Body of pancreas (tissue), 4 donors: ENCODE measurements around the gene GNG3. TPM values are rescaled to one million over a fixed set of nuclear protein-coding genes. Genes with fewer than 3 reads are reported as not detected.
"Not testable (repeated sequence)": the region's sequence is repeated elsewhere in the genome, so short reads cannot be mapped to it uniquely, and the experiment has no call there.

ENCODE experiments used
- ATAC-seq: fragments of 150-250 bp; one replicate; pipeline ENCODE4 v1.9.1; 2016
- DNase-seq, 4 donors: peaks; one replicate each; pipeline ENCODE4 v3.0.0-alpha.2; 2019
- H3K27ac ChIP-seq, 4 donors: fragments of 200-600 bp; sonication (generic); 1 replicate in 3 of 4; 2 replicates in 1 of 4; pipeline versions ENCODE4 v1.5.1 to v1.6.1; 2016 to 2019; ENCODE audit warnings: mild to moderate bottlenecking in 1 of 4, mixed read lengths in 1 of 4, moderate library complexity in 1 of 4
- H3K27me3 ChIP-seq, 2 donors: fragments of 200-600 bp; sonication (generic); one replicate each; pipeline ENCODE4 v1.6.0; 2016; ENCODE audit warnings: mild to moderate bottlenecking in 1 of 2
- H3K36me3 ChIP-seq, 2 donors: fragments of 200-600 bp; sonication (generic); replicated peaks in 1 of 2; 2 replicates each; pipeline ENCODE4 v1.5.1; 2016; ENCODE audit warnings: low read depth in 2 of 2; ENCODE audit not compliant: insufficient read depth in 1 of 2
- H3K4me1 ChIP-seq: fragments of 200-600 bp; sonication (generic); one replicate; pipeline ENCODE4 v1.6.0; 2016
- H3K4me3 ChIP-seq, 2 donors: fragments of 200-600 bp; sonication (generic); 1 replicate in 1 of 2; 2 replicates in 1 of 2; pipeline ENCODE4 v1.5.1; 2016 to 2019
- H3K9me3 ChIP-seq, 3 donors: fragments of 200-600 bp; sonication (generic); 1 replicate in 2 of 3; 2 replicates in 1 of 3; pipeline ENCODE4 v1.5.1; 2016
- POLR2A ChIP-seq, 3 donors: fragments of 450-650 bp; IDR thresholded peaks; one replicate each; pipeline ENCODE4 v1.6.1; 2016; ENCODE audit warnings: antibody characterized with exemption in 3 of 3, mild to moderate bottlenecking in 2 of 3
- WGBS, 2 donors: methylation state at CpG; one replicate each; pipeline ENCODE4 v1.1.5; 2017; 5-methylcytosine and 5-hydroxymethylcytosine counted together
- intact Hi-C: fragments of 100-400 bp; cut with DNase I; formaldehyde crosslinking; loops from one replicate; pipeline ENCODE4 v1.15.1; 2023
- total RNA-seq, 2 donors: library from RNA; depleted of rRNA; stranded (reverse); fragments of >200 nt; gene quantifications; one replicate each; pipeline ENCODE4 v1.1.0, GENCODE V29; 2016
- TF ChIP-seq, protein P1 (sequence below), 7 experiments: fragments of 450-650 bp in 4 of 7; fragments of 200-600 bp in 3 of 7; sonication (generic) in 3 of 7; IDR thresholded peaks; one replicate each; pipeline ENCODE4 v1.5.1; 2016 to 2019; ENCODE audit warnings: antibody characterized with exemption in 7 of 7

The GNG3 gene
- total RNA-seq, 2 donors from 2014 or later: 1.0 TPM; not detected in 1

DNA sequence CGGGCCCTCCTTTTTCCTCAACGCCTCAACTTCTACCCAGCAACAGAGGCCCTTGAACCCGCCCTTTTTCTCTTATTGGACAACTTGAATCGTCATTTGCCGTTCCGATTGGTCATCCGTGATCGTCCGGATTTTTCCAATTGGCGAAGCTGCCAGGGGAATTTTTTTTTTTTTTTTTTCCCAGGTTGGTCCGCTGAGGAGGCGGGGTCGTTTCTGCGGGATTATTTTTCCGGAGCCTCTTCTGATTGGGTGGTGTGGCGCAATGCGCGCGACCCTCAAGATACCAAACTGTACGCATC lies 20.3 kb downstream of the GNG3 start:
- TF ChIP-seq, protein P1, sequence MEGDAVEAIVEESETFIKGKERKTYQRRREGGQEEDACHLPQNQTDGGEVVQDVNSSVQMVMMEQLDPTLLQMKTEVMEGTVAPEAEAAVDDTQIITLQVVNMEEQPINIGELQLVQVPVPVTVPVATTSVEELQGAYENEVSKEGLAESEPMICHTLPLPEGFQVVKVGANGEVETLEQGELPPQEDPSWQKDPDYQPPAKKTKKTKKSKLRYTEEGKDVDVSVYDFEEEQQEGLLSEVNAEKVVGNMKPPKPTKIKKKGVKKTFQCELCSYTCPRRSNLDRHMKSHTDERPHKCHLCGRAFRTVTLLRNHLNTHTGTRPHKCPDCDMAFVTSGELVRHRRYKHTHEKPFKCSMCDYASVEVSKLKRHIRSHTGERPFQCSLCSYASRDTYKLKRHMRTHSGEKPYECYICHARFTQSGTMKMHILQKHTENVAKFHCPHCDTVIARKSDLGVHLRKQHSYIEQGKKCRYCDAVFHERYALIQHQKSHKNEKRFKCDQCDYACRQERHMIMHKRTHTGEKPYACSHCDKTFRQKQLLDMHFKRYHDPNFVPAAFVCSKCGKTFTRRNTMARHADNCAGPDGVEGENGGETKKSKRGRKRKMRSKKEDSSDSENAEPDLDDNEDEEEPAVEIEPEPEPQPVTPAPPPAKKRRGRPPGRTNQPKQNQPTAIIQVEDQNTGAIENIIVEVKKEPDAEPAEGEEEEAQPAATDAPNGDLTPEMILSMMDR (IDR thresholded peaks at IDR 0.05): no peak
- no peak for TF ChIP-seq POLR2A (IDR thresholded peaks at IDR 0.05)
- Histone ChIP-seq H3K27me3 (no peaks in the 10 kb centered on the region), H3K9me3 (no peaks in the 10 kb centered on the region), H3K36me3 (peaks cover 0 to 8% of the 10 kb centered on the region in 2 donors), H3K4me1 (peaks cover 33% of the 10 kb centered on the region), H3K27ac (peak overlapping the region; percentile 90 to 99 (median 97)), H3K4me3 (peak overlapping the region; percentile 35 to 69)
- ATAC-seq (peak; percentile 80), DNase-seq (peak; percentile 86 to 96 (median 89))
- WGBS, 2 donors: 0% methylated on average over 20 of the region's 20 CpGs
- intact Hi-C loops: no loop called here

DNA sequence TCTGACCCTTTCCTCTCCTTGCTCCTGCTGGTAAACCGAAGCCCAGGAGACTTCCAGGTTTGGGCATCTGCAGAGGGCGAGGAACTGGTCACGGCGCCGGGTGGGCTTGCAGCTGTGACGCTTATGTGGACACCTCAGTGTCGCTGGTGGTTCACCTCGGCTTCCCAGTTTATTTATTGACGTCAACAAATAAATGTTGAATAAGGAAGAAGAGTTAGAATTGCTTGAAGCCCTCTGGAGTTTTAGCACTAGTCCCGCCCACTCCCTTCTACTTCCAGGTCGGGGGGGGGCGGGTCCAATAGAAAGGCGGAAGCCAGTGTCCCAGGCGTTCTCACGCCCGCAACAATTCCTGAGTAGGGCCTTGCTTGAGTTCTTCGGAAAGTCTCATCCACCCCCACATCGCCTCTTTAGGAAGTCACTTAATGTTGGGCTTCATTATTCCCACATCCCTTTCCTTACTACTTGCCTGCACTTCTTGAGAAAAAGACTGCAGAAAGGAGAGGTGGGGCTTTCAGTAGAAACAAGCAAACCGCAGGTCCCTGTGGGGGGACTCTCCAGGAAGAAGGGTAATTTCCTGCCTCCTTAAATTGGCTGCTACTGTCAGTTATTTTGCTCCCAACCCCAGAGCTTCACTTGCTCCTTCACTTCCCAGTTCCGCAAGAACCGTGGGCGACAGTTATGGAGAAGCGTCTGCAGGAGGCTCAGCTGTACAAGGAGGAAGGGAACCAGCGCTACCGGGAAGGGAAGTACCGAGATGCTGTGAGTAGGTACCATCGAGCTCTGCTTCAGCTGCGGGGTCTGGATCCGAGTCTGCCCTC lies 20.9 kb downstream of the GNG3 start, which contains the start of gene TTC9C:
TTC9C (plus strand) TSS at position 316 of the 818 bp plus-strand sequence; CDS start at position 679, 363 bp downstream.
- H3K4me3 ChIP-seq: peak within 1 kb of the TSS; percentile 63 to 93
- H3K36me3 ChIP-seq: peaks cover 0 to 7% of the 10 kb centered on the region in 2 donors
- ATAC-seq (peak; percentile 61), DNase-seq (peak; percentile 88 to 91 (median 90))
- H3K4me1 ChIP-seq: peaks cover 33% of the 10 kb centered on the region
- no peaks in the 10 kb centered on the region for H3K27me3 ChIP-seq
- WGBS, 2 donors: 1% methylated on average over 28 to 29 of the region's 29 CpGs
- H3K27ac ChIP-seq: peak within 1 kb of the TSS; percentile 90 to 99 (median 97)
- no peaks in the 10 kb centered on the region for H3K9me3 ChIP-seq
- intact Hi-C loops: no loop called here
- TF ChIP-seq POLR2A (IDR thresholded peaks at IDR 0.05): peak in 2 of 3 donors; percentile 77 to 84
- TF ChIP-seq, protein P1 (IDR thresholded peaks at IDR 0.05): no peak

- intact Hi-C loops, H3K27ac ChIP-seq, DNase-seq, H3K36me3 ChIP-seq, H3K9me3 ChIP-seq, H3K4me3 ChIP-seq, ATAC-seq, H3K27me3 ChIP-seq: not testable (repeated sequence)
- peaks cover 20% of the 10 kb centered on the region for H3K4me1 ChIP-seq
- 83 to 84% methylated on average over 14 of the region's 14 CpGs for WGBS, 2 donors
Observed at GRCh38 chr11:62730076-62730475, 22.6 kb downstream of the GNG3 start.

- Histone ChIP-seq H3K9me3 (no peaks in the 10 kb centered on the region), H3K4me1 (peaks cover 18% of the 10 kb centered on the region), H3K36me3 (peaks cover 0 to 12% of the 10 kb centered on the region in 2 donors), H3K4me3 (no peak overlapping the region), H3K27ac (no peak overlapping the region), H3K27me3 (no peaks in the 10 kb centered on the region)
- TF ChIP-seq, protein P1 (IDR thresholded peaks at IDR 0.05): no peak
- TF ChIP-seq POLR2A (IDR thresholded peaks at IDR 0.05): no peak
- no peak for DNase-seq
- no peak for ATAC-seq
- WGBS, 2 donors: 76 to 81% methylated on average over 2 of the region's 2 CpGs
- intact Hi-C loops: no loop called here
Observed at GRCh38 chr11:62732830-62733229, 25.4 kb downstream of the GNG3 start.

- Histone ChIP-seq H3K4me1 (no peaks in the 10 kb centered on the region), H3K9me3 (no peaks in the 10 kb centered on the region), H3K36me3 (peaks cover 5 to 22% of the 10 kb centered on the region in 2 donors), H3K27me3 (no peaks in the 10 kb centered on the region), H3K27ac (no peak overlapping the region), H3K4me3 (no peak overlapping the region)
- ATAC-seq (no peak), DNase-seq (no peak)
- intact Hi-C loops: no loop called here
- no peak for TF ChIP-seq POLR2A (IDR thresholded peaks at IDR 0.05)
- TF ChIP-seq, protein P1 (IDR thresholded peaks at IDR 0.05): no peak
Observed at GRCh38 chr11:62737196-62737595, 29.7 kb downstream of the GNG3 start.
